CD14-positive monocyte (primary cell): ENCODE results near the gene GDPGP1. TPM values are rescaled to one million over a fixed set of nuclear protein-coding genes. Genes with fewer than 3 reads are reported as not detected.

Source experiments
- DNase-seq, 3 donors: peaks; one replicate each; pipeline ENCODE4 v3.0.0-alpha.2; 2011 to 2022
- H2AFZ ChIP-seq: 2 replicates; pipeline ENCODE4 v1.6.0; 2012; ENCODE audit warnings: mild to moderate bottlenecking, low read depth, low read length, inconsistent platforms; ENCODE audit not compliant: insufficient read depth, poor library complexity, severe bottlenecking
- H3K27ac ChIP-seq, 2 donors: 1 replicate in 1 of 2; 2 replicates in 1 of 2; pipeline ENCODE4 v1.5.1; 2012 to 2013; ENCODE audit warnings: low read length in 2 of 2, control low read depth in 1 of 2, inconsistent platforms in 1 of 2, low read depth in 1 of 2, mild to moderate bottlenecking in 1 of 2
- H3K27me3 ChIP-seq, 2 donors: one replicate each; pipeline versions ENCODE4 v1.6.0 to v1.6.1; 2011 to 2013; ENCODE audit warnings: low read length in 2 of 2; ENCODE audit not compliant: control insufficient read depth in 2 of 2, insufficient read depth in 2 of 2
- H3K36me3 ChIP-seq, 2 donors: replicated peaks in 1 of 2; 1 replicate in 1 of 2; 2 replicates in 1 of 2; pipeline versions ENCODE4 v1.5.1 to v1.6.1; 2012 to 2013; ENCODE audit warnings: low read length in 2 of 2, control low read depth in 1 of 2, inconsistent platforms in 1 of 2, mild to moderate bottlenecking in 1 of 2; ENCODE audit not compliant: insufficient read depth in 2 of 2, control insufficient read depth in 1 of 2
- H3K4me1 ChIP-seq, 2 donors: 1 replicate in 1 of 2; 2 replicates in 1 of 2; pipeline versions ENCODE4 v1.5.1 to v1.6.1; 2012 to 2013; ENCODE audit warnings: low read length in 2 of 2, control low read depth in 1 of 2, inconsistent platforms in 1 of 2, mild to moderate bottlenecking in 1 of 2, moderate library complexity in 1 of 2; ENCODE audit not compliant: insufficient read depth in 2 of 2, control insufficient read depth in 1 of 2
- H3K4me2 ChIP-seq: replicated peaks from 2 replicates; pipeline ENCODE3; 2012; ENCODE audit warnings: low read length, moderate library complexity, mild to moderate bottlenecking; ENCODE audit not compliant: poor library complexity, severe bottlenecking; ENCODE audit errors: extremely low read depth
- H3K4me3 ChIP-seq, 3 experiments: fragments of 200-600 bp in 1 of 3; sonication (generic) in 1 of 3; replicated peaks in 1 of 3; 1 replicate in 2 of 3; 2 replicates in 1 of 3; pipeline ENCODE4 v1.5.1; 2011 to 2013; ENCODE audit warnings: low read length in 3 of 3, mild to moderate bottlenecking in 3 of 3, control low read depth in 2 of 3, low read depth in 2 of 3, inconsistent platforms in 1 of 3, moderate library complexity in 1 of 3
- H3K79me2 ChIP-seq: 2 replicates; pipeline ENCODE4 v1.6.0; 2012; ENCODE audit warnings: mild to moderate bottlenecking, control low read depth, inconsistent platforms, low read length, moderate library complexity; ENCODE audit not compliant: insufficient read depth
- H3K9ac ChIP-seq: 2 replicates; pipeline ENCODE4 v1.6.0; 2017; ENCODE audit warnings: low read length, mild to moderate bottlenecking; ENCODE audit not compliant: insufficient read depth, poor library complexity, severe bottlenecking
- H3K9me3 ChIP-seq, 2 donors: replicated peaks in 1 of 2; 1 replicate in 1 of 2; 2 replicates in 1 of 2; pipeline versions ENCODE4 v1.5.1 to v1.6.1; 2012 to 2013; ENCODE audit warnings: low read length in 2 of 2, control low read depth in 1 of 2; ENCODE audit not compliant: control insufficient read depth in 1 of 2, insufficient read depth in 1 of 2
- H4K20me1 ChIP-seq: 2 replicates; pipeline ENCODE4 v1.6.0; 2012; ENCODE audit warnings: mild to moderate bottlenecking, low read length, control low read depth, moderate library complexity; ENCODE audit not compliant: insufficient read depth
- H3K27ac Mint-ChIP-seq, 7 donors: one replicate each; pipeline ENCODE4 v1.8.0; 2020; ENCODE audit warnings: mild to moderate bottlenecking in 7 of 7, mixed read lengths in 7 of 7, moderate library complexity in 6 of 7, inconsistent platforms in 2 of 7
- H3K27me3 Mint-ChIP-seq, 3 donors: one replicate each; pipeline ENCODE4 v1.8.0; 2021 to 2022; ENCODE audit warnings: low read depth in 3 of 3, mild to moderate bottlenecking in 3 of 3, mixed read lengths in 3 of 3, moderate library complexity in 3 of 3, inconsistent platforms in 1 of 3
- H3K36me3 Mint-ChIP-seq, 2 donors: one replicate each; pipeline ENCODE4 v1.8.0; 2020; ENCODE audit warnings: mixed read lengths in 2 of 2, inconsistent platforms in 1 of 2, mild to moderate bottlenecking in 1 of 2
- H3K4me1 Mint-ChIP-seq: one replicate; pipeline ENCODE4 v1.8.0; 2020; ENCODE audit warnings: mild to moderate bottlenecking, mixed read lengths
- H3K4me3 Mint-ChIP-seq, 2 donors: one replicate each; pipeline ENCODE4 v1.8.0; 2020; ENCODE audit warnings: mild to moderate bottlenecking in 2 of 2, mixed read lengths in 2 of 2, moderate library complexity in 1 of 2
- H3K9me3 Mint-ChIP-seq, 7 donors: one replicate each; pipeline ENCODE4 v1.8.0; 2020 to 2022; ENCODE audit warnings: mixed read lengths in 7 of 7, mild to moderate bottlenecking in 6 of 7, moderate library complexity in 6 of 7, inconsistent platforms in 2 of 7
- CTCF ChIP-seq: fragments of 200-600 bp; IDR thresholded peaks from one replicate; pipeline ENCODE4 v1.8.0; 2022; ENCODE audit warnings: antibody characterized with exemption, mild to moderate bottlenecking
- WGBS: methylation state at CpG from one replicate; pipeline ENCODE4 v1.1.5; 2013; ENCODE audit warnings: missing lambda C conversion rate; ENCODE audit not compliant: insufficient coverage; 5-methylcytosine and 5-hydroxymethylcytosine counted together
- intact Hi-C, 2 donors: fragments of 100-400 bp; cut with micrococcal nuclease; formaldehyde crosslinking; loops; one replicate each; pipeline versions ENCODE4 v1.15.0 to v1.15.1; 2023
- polyA plus RNA-seq, 3 donors: library from polyadenylated mRNA; depleted of rRNA in 1 of 3; unstranded in 2 of 3; stranded (reverse) in 1 of 3; fragments of 300-500 nt in 2 of 3; fragments of >200 nt in 1 of 3; fragmentation: Illumina TruSeq in 2 of 3; gene quantifications; 1 replicate in 2 of 3; 2 replicates in 1 of 3; pipeline ENCODE4 v1.2.3, GENCODE V29; 2012 to 2021

The GDPGP1 gene
- polyA plus RNA-seq, 3 donors = 0.53 to 3.3 (median 0.91) TPM

GRCh38 chr15:90188914-90189748, 44.9 kb upstream of the GDPGP1 start:
- H3K36me3 Mint-ChIP-seq = peaks cover 6 to 8% of the 10 kb centered on the region in 2 donors
- H3K79me2 ChIP-seq = peaks cover 82% of the 10 kb centered on the region
- H3K27me3 ChIP-seq = no peaks in the 10 kb centered on the region
- H3K27ac Mint-ChIP-seq = peak overlapping the region; percentile 85 to 98 (median 94)
- H3K36me3 ChIP-seq = no peaks in the 10 kb centered on the region
- no peaks in the 10 kb centered on the region for H3K9me3 ChIP-seq
- peaks cover 65% of the 10 kb centered on the region for H4K20me1 ChIP-seq
- H3K4me3 Mint-ChIP-seq = peak overlapping the region; percentile 62 to 67
- H3K9ac ChIP-seq = no peak overlapping the region
- peaks cover 87% of the 10 kb centered on the region for H3K4me1 Mint-ChIP-seq
- no peak for TF ChIP-seq CTCF
- H3K27me3 Mint-ChIP-seq = peaks cover 0 to 2% (median 0%) of the 10 kb centered on the region in 3 donors
- peak overlapping the region; percentile 70 for H3K27ac ChIP-seq
- H3K4me1 ChIP-seq = peaks cover 95 to 98% of the 10 kb centered on the region in 2 donors
- H3K4me3 ChIP-seq = peak overlapping the region in 1 of 3 experiments; percentile 28
- 20% methylated on average over 5 of the region's 8 CpGs for WGBS
- peak; percentile 69 to 90 (median 87) for DNase-seq
- peak overlapping the region; percentile 63 for H3K4me2 ChIP-seq
- peaks cover 0 to 4% (median 0%) of the 10 kb centered on the region in 7 donors for H3K9me3 Mint-ChIP-seq
- intact Hi-C loops = no loop called here
- no peak overlapping the region for H2AFZ ChIP-seq

- Histone ChIP-seq H2AFZ (no peak overlapping the region), H3K4me1 (peaks cover 90 to 91% of the 10 kb centered on the region in 2 donors), H3K4me3 (peak overlapping the region in 1 of 3 experiments; percentile 25), H3K27me3 (no peaks in the 10 kb centered on the region), H3K27ac (peak overlapping the region; percentile 53 to 70), H3K36me3 (peaks cover 0 to 4% of the 10 kb centered on the region in 2 donors), H4K20me1 (peaks cover 73% of the 10 kb centered on the region), H3K79me2 (peaks cover 88% of the 10 kb centered on the region), H3K4me2 (peak overlapping the region; percentile 63), H3K9ac (peak overlapping the region; percentile 0), H3K9me3 (no peaks in the 10 kb centered on the region)
- peaks cover 85% of the 10 kb centered on the region for H3K4me1 Mint-ChIP-seq
- peak overlapping the region in 5 of 7 donors; percentile 57 to 79 (median 68) for H3K27ac Mint-ChIP-seq
- intact Hi-C loops = no loop called here
- H3K36me3 Mint-ChIP-seq = peaks cover 10 to 11% of the 10 kb centered on the region in 2 donors
- peaks cover 0 to 2% (median 0%) of the 10 kb centered on the region in 3 donors for H3K27me3 Mint-ChIP-seq
- no peak for DNase-seq
- no peak for TF ChIP-seq CTCF
- H3K4me3 Mint-ChIP-seq = peak overlapping the region in 1 of 2 donors; percentile 27
- peaks cover 0 to 4% (median 0%) of the 10 kb centered on the region in 7 donors for H3K9me3 Mint-ChIP-seq
- WGBS = 82% methylated on average over 6 of the region's 10 CpGs
These were observed 44.1 kb upstream of the GDPGP1 start for GRCh38 chr15:90189781-90190467.
